GM19324 (cell line): ENCODE results near the gene PIKFYVE.
"Not testable (repeated sequence)": the region's sequence is repeated elsewhere in the genome, so short reads cannot be mapped to it uniquely, and the experiment has no call there.

Source experiments
- ATAC-seq: cut with Tn5 transposase; IDR thresholded peaks from one replicate; pipeline ENCODE4 v1.9.1; 2021; ENCODE audit warnings: mild to moderate bottlenecking, moderate library complexity; ENCODE audit not compliant: unreplicated experiment, low FRiP score

The PIKFYVE gene

GRCh38 chr2:208300847-208301618, 35.0 kb downstream of the PIKFYVE start:
- ATAC-seq = no peak

- ATAC-seq = no peak
These were observed 38.1 kb downstream of the PIKFYVE start for GRCh38 chr2:208304157-208304556.

DNA sequence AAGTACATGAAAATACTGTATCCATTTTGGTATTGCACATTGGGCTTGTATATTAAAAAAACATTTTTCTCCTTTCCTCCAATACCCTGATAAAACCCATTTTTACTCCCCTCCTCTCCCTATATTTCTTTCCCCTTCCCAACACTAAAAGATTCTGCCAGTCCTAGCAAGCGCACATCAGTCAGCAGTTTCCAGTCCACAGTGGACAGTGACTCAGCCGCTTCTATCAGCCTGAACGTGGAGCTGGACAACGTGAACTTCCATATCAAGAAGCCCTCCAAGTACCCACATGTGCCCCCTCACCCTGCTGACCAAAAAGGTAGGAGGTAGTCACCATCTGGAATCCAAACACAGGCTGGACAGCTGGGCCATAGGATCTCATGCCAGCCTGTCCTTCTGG, 38.6 kb downstream of the PIKFYVE start:
- ATAC-seq = no peak

DNA sequence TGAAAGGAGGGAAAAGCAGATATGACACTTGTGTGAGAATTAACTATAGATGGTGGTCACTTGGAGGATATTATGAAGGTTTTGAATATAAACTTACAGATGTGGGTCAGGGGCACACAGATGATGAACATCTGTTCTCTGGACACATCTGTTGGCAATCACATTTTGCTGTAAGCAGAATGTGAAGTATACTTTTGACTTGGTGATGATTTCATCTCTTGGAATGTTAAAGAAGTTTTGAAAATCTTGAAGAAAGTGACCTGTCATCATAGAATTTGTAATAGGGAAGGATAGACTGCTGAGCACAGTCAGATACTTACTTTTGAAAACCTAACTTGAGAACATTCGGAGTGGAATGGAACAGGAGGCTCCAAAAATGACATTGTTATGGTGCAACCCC, 40.2 kb downstream of the PIKFYVE start:
- no peak for ATAC-seq

GRCh38 chr2:208311321-208311720, 45.3 kb downstream of the PIKFYVE start:
- ATAC-seq = peak; percentile 52

DNA sequence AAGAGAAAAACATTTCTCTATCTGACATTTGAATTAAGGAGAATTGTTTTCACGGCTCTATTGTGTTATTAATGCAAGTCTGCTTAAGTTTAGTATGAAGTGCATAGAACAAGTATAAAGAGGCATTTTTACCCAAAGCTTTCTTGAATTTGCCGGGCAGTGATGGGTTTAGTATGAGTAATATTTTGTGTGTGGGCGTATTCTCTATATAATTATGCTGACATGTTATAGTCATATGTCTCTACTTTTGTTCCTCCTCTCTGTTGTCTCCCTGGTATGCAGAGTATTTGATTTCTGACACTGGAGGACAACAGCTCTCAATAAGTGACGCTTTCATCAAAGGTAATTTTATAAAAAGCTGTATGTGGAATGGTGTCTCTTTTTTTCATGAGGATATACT, 45.9 kb downstream of the PIKFYVE start:
- ATAC-seq = no peak

DNA sequence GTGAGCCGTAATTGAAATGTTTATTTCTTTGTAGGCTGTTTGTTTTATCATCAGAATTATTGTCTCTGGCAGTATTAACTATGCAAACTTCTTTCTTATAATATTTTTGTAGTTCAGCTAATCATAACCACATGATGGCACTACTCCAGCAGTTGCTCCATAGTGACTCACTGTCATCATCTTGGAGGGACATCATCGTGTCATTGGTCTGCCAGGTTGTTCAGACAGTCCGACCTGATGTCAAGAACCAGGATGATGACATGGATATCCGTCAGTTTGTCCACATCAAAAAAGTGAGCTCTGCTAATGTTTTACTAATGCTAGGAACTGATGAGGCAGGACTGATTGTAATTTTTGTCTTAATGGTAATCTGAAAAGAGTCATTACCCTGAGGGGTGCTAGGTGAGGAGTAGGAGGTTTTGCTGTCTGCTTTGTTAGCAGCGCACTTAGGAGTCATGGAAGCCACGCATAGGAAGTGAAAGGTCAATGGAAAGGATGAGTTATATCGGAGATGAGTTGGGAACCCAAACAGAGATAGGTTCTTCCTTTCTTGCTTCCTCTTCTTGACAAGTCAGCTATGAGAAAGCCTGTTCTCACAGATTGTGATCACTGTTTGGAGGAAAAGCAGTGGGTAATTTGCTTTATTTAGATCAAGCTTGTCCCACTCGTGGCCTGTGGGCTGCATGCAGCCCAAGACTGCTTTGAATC, 49.2 kb downstream of the PIKFYVE start:
- ATAC-seq = peak; percentile 67

DNA sequence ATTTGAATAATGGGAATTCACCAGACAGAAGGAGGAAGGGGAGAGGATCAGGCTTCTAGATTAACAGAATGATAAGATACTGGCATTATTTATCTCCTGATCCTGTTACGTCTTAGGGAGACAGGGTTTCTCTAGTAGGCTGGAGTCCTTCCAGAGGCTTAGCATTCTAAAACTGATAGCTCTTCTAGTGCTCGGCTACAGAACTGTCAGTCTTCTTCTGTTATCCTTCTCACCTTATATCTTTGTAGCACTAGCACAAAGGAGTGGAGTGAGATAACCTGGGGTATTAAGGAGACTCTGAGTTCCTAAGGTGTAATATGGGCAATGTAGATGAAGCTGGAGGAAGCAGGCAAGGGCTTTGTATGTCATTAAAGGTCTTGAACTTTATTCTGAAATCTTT, 52.1 kb downstream of the PIKFYVE start:
- ATAC-seq = no peak

DNA sequence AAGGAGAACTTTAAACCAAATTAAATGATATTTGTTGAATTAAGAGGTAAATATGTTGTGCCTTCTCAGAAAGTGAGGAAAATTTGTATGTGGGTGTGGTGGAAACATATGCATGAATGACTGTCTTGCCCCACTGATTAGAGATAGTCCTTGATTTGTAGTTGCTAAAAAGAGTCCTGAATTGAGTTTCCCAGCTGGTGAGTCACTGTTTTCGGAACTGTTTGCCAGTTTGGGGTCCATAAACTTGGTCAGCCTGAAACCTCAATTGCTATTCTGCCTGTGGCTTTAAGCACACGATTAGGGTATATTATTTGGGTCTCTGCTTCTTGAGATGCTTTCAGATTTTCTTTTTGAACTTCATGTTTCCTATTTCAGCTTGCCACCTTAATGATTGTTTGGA, 53.3 kb downstream of the PIKFYVE start:
- ATAC-seq = no peak

GRCh38 chr2:208320686-208321085, 54.6 kb downstream of the PIKFYVE start:
- peak; percentile 97 for ATAC-seq

DNA sequence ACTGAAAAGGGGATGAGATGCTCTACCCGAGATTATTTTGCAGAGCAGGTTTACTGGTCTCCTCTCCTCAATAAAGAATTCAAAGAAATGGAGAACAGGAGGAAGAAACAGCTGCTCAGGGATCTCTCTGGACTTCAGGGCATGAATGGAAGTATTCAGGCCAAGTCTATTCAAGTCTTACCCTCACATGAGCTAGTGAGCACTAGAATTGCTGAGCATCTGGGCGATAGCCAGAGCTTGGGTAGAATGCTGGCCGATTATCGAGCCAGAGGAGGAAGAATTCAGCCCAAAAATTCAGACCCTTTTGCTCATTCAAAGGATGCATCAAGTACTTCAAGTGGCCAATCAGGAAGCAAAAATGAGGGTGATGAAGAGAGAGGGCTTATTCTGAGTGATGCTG, 60.0 kb downstream of the PIKFYVE start:
- no peak for ATAC-seq

DNA sequence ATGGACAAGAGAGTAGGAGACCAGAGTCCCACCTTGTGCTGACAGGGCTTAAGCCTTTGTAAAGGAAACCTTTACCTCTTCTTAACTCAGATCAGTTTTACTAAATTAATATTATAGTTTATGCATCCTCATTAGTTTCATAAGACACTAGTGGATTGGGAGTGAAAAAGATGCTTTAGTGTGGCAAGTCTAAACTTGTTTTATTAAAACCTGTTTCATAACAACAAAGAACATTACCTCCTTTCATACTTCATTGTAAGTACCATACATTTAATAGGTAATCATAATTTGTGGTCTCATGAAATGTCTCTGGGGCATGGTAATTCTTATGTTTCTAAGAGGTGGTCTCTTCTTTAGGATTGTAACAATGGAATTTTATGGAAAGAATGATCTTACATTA, 63.4 kb downstream of the PIKFYVE start:
- no peak for ATAC-seq

DNA sequence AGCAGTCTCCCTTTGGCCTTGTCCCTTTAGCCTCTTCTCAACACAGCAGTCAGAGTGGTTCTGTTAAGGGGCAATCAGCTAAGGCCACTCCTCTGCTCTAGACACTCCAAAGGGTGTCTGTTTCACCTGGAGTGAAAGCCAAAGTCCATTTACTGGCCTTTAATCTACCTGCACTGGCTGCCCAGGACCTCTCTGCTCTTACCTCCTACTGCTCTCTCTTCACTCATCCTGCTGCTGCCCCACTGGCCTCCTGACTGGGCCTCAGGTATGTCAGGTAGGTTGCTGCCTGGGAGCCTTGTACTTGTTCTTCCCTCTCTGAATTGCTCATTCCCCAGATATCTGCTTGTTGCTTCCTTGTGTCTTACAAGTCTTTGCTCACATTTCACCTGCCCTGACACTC, 68.2 kb downstream of the PIKFYVE start:
- ATAC-seq = no peak

- no peak for ATAC-seq
These were observed 80.7 kb downstream of the PIKFYVE start for GRCh38 chr2:208346756-208347155.

DNA sequence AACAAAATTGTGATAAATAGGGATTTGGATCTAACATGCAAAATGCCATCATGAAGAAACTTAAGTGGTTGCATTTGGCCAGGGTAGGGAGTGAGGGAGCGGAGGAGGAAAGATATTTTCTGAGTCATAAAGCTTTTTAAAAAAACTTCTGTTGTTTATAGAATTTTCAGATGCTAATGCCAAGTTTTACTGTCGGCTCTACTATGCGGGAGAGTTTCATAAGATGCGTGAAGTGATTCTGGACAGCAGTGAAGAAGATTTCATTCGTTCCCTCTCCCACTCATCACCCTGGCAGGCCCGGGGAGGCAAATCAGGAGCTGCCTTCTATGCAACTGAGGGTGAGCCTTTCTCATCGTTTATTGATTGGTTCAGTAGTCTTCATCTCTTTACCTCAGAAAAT, 84.6 kb downstream of the PIKFYVE start:
- no peak for ATAC-seq

DNA sequence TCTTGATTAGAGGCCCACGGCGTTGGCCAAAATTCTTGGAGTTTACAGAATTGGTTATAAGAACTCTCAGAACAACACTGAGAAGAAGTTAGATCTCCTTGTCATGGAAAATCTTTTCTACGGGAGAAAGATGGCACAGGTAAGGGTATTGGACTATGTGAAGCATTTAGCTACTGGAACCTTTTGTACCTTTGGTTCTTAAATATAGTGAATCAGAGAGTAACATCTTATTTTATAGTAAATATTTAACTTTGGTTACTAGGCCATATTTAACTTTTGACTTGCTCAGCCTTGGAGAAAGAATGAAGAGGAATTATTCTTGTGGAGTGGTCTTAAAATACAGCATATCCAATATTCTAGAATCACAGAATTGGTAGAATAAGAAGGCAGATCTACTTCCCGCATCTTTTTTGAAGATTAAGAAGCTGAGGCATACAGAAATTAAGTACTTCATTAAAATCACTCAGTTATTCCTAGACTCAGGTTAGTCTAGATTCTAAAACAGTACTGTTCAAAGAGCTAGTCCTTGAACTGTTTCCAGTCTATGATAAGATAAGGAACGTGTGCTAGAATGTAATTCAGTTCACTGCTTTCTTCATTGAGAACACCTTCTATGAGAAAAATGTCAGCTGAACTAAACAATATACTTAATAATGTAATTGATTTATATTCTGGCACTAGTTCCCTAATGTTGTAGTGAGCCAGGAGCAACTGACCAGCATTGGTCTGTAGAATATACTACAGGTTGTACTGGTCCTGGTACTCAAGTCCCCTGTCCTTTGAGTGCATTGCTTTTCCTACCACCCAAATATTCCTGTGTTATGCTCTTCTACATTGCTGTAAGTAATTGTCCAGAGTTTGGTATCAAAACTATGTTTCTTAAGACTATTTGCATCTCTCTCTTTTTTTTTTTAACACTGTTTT, 86.9 kb downstream of the PIKFYVE start:
- no peak for ATAC-seq

GRCh38 chr2:208354964-208355381, 88.9 kb downstream of the PIKFYVE start:
- no peak for ATAC-seq

DNA sequence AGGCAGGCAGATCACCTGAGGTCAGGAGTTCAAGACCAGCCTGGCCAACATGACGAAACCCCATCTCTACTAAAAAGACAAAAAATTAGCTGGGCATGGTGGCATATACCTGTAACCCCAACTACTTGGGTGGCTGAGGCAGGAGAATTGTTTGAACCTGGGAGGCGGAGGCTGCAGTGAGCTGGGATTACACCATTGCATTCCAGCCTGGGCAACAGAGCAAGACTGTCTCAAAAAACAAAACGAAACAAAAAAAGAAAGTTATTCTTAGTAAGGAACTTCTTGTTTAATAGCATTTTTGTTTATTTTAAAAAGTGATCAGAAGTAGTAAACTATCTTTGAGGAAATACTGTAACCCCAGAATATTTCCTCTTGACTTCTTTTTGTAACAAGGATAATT, 90.4 kb downstream of the PIKFYVE start:
- ATAC-seq = not testable (repeated sequence)

GRCh38 chr2:208356846-208357574, 91.0 kb downstream of the PIKFYVE start:
- ATAC-seq = no peak
